NCI-H524 treated with DMSO at 0.1 percent for 48 hours (cell line): ENCODE data around the gene MIOX.

Experiments used
- DNase-seq: peaks from one replicate; lab custom pipeline; 2025; lab: John Stamatoyannopoulos, UW

Gene MIOX

DNA sequence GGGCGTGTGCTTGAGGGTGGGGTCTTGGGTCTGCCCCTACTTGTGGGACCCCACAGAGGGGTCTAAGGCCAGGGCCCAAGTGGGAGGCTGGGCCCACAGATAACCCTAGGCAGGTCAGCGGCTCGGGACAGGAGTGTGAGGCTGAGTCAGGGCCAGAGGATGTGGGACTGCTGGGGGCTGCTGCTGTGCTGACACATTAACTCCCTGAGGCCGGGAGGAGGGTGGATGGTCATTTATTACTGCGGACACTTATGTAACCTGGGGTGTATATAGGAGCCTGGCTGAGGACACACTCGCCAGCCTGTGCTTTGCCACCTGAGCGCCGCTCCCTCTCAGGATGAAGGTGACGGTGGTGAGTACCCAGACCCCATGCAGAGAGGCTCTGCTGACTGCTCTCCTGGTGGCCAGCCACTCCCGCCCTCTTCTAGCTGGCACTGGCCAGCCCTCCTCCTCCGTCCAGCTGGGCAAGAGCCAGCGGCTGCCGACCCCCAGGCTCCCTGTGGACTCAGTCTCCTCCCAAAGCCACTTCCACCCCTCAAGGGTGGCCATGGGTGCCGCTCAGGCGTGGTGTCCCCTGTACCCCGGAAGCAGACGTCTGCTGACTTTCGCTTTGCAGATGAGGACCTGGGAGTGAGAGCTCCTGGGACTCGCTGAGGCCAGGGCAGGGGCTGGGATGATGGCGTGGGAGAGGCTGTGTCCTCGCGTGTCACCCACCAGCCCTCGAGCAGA is at the start of gene MIOX:
TSS of gene MIOX (plus strand) at position 299 of the 729 bp plus-strand sequence. CDS start at position 338, 39 bp downstream.
- DNase-seq, result no peak

DNA sequence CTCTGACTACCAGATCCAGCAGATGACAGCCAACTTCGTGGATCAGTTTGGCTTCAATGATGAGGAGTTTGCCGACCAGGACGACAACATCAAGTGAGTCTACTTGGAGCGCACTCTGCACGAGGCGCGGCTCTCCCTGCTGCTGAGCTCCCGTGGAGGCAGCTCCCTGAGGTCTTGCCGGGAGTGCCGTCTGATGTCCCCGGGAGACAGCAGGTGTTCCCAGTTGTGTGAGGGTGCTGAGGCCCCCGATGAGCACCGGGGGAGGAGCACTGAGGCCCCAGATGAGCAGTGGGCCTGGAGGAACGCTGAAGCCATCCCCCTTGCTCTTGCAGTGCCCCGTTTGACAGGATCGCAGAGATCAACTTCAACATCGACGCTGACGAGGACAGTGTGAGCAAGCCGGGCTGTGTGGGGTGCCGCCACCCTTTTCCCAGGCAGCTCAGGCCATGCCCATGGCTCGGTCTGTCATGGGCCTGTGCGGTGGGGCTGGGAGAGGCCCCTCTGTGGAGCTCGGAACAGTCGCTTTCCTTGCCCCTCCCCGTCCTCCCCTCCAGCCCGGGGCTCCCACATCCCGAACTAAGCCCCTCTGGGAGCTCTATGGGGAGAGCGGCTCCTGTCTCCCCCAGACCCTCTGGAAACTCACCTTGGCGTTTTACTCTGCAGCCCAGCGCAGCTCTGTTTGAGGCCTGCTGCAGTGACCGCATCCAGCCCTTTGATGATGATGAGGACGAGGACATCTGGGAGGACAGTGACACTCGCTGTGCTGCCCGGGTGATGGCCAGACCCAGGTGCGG is 49.0 kb upstream of the MIOX start:
- no peak for DNase-seq

DNA sequence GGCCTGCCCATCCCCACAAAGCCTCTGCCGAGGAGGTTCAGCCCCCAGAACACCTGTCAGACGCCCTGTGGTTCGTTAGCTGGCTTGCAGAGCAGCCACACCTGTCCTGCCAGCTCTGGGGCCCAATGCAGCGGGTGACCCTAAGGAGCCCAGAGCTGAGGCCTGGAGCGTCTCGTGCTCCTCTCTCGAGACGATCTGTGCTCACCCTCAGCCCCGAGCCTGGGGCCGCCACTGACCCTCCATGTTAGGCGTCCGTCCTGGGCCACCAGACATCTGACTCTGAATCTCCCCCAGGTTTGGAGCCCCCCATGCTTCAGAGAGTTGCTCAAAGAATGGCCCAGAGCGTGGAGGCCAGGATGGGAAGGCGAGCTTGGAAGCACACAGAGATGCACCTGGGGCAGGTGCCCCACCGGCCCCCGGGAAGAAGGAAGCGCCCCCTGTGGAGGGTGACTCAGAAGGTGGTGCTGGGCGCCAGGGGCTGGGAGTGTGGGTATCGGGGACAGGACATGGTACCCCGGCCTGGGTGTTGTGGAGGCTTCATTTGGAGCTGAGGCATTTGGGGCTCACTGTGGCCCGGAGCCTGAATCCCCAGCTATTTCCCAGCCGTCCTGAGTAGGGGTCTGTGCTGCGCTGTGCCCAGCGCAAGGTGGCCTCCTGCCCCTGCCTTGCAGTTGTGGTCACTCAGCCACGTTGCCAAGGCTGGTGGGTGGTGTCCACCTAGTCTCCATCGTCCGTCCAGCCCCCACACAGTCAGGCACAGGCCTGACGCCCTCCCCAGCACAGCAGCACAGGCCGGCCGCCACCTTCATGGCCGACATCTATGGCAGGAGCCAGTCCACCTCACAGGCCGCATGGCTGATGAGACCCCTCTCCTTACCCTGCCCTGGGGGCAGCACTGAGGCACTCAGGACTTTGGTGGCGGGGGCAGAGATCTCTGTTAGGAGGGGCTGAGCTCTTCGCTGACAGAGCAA is 48.1 kb upstream of the MIOX start:
- no peak for DNase-seq

DNA sequence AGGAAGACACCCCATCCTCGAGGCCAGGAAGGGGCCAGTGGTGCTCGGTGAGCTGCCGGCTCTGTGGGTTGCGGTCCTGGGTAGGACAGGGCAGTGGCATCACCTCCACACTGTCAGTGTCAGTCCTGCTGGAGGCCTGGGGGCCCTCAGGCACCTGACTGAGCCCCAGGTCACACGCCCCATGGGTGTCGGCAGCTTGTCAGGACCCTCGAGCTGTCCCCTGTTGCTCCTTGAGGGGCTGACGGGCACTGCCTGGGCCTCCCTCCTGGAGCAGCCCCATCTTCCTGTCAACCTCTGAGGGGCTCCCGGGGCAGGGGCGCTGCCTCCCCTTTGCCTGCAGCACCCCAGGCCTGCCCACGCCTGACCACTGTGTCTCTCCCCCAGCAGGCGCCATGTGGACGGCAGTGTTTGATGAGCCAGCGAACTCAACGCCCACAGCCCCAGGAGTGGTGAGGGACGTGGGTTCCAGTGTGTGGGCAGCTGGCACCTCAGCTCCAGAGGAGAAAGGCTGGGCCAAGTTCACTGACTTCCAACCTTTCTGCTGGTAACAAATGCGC is 47.3 kb upstream of the MIOX start:
- DNase-seq, result no peak

DNA sequence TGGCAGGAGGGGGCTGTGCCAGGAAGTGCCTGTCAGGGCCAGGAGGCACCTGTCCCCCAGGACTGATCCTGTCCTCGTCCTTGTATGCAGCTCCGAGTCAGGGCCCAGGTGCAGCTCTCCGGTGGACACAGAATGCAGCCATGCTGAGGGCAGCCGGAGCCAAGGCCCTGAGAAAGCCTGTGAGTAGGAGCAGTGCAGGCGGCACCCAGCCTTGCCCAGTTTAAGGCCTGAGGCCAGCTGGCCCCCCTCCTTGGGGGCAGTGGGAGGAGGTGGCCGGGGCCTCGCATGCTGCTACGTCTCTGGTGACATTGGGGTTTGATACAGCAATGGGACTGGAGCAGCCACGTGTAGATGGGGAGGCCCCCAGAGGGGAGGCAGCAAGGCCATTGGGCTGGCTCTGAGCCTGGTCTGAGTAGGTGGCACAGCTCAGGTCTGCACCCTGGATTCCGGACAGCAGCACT is 46.8 kb upstream of the MIOX start:
- no peak for DNase-seq

DNA sequence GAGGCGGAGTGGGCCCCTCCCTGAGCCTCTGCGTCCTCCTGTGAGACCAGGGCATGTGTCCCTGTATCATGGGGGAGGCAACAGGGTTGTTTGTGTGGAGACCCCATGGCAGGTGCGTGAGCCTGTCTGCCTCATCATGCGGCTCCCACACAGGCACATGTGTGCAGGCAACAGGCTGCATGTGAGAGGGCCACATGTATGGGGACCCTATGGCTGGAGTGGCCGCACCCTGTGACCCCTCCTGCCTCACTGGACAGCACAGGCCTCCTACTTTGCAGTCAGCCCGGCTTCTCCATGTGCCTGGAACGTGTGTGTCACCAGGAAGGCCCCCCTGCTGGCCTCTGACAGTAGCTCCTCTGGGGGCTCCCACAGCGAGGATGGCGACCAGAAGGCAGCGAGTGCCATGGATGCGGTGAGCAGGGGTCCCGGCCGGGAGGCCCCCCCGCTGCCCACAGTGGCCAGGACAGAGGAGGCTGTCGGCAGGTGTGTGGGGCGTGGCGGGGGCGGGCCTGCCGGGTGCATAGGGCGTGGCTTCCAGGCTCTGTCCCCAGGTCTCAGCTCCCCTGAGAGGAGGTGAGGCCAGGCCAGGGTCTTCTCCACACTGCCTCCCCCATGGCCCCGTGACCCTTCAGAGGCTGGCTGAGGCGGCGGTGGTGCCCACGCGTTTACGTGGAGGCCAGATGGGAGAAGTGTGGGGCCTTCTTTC is 46.0 kb upstream of the MIOX start:
- no peak for DNase-seq

DNA sequence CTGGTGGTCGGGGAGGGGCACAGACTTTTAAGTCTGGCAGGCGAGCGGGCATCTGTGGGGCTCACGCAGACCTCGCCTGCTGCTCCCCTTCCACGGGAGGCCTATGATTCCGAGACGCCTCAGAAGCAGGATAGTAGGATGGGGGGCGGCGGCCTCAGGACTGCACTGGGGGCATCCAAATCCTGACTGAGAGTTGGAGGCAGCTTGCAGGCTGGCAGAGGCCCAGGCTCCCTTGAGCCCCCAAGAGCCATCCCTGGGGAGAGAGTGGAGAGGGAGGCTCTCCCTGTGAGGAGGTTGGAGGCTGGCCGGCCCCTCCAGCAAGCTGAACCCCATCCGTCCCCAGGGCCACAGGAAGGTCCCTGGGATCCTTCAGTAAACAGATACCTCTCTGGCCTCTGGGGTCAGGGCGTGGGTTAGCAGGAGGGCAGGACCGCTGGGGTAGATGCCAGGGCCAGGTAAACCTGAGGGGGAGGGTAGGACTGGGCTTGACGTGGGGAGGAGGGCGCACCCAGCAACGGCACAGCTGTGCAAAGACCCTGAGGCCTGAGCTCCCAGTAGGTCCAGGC is 45.1 kb upstream of the MIOX start:
- DNase-seq, result no peak

DNA sequence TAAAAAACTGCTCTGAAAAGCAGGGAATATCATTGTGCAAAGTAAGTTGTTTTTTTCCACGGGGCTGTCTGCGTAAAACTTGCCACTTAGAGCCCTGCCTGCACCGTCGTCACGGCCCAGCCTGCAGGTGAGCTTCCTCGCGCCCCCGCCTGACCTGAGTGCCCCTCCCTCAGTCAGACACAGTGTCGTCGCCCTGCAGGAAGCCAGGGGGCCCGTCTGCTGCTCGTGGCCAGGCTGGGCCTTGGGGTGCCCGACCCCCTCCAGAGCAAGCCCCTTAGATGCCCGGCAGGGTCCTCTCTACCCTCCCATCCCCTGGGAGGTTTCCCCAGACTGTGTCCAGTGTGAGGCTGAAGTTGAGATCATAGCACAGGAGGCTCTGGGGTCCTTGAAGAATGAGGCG is 43.5 kb upstream of the MIOX start:
- DNase-seq, result no peak

DNA sequence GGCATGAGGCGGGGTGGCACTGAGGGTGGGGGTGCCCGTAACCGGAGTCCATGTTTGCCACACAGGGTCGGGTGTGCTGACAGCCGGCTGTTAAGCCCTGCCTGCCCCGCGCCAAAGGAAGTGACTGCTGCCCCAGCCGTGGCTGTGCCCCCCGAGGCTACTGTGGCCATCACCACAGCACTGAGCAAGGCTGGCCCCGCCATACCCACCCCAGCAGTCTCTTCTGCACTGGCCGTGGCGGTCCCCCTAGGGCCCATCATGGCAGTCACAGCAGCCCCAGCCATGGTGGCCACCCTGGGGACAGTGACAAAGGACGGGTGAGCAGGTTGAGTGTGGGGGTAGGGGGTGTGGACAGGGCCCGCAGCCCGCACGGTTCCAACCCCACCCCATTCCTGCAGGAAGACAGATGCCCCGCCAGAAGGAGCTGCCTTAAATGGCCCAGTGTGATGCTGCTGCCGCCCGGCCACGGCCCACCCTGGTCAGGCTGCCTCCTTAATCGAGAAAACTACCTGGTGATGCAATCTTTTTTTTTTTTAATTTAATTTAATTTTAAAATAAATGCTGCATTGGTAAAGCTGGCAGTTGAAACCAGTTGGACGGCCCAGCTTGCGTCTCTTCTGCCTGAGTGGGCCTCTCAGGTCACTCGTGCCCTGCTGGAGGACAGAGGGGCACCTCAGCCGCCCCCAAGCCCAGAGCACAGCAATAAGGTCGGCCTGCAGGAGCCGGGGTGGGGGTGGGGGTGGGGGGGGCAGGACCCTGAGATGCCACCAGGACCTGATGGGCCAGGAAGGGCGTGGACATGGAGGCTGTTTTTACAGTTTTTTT is 42.6 kb upstream of the MIOX start:
- DNase-seq, result no peak

DNA sequence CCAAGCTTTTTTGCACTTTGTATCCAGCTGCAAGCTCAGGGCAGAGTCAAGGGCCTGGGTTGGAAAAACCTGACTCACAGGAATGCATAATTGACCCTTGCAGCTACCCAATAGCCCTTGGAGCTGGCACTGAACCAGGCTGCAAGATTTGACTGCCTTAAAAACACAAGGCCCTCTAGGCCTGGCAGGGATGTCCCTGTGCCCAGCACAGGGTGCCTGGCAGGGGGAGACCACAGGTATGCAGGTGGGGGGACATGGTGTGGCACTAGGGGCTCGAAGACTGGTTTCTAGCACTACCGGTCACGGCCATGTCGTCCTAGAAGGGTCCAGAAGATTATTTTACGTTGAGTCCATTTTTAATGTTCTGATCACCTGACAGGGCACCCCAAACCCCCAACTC is 42.0 kb upstream of the MIOX start:
- DNase-seq, result no peak

DNA sequence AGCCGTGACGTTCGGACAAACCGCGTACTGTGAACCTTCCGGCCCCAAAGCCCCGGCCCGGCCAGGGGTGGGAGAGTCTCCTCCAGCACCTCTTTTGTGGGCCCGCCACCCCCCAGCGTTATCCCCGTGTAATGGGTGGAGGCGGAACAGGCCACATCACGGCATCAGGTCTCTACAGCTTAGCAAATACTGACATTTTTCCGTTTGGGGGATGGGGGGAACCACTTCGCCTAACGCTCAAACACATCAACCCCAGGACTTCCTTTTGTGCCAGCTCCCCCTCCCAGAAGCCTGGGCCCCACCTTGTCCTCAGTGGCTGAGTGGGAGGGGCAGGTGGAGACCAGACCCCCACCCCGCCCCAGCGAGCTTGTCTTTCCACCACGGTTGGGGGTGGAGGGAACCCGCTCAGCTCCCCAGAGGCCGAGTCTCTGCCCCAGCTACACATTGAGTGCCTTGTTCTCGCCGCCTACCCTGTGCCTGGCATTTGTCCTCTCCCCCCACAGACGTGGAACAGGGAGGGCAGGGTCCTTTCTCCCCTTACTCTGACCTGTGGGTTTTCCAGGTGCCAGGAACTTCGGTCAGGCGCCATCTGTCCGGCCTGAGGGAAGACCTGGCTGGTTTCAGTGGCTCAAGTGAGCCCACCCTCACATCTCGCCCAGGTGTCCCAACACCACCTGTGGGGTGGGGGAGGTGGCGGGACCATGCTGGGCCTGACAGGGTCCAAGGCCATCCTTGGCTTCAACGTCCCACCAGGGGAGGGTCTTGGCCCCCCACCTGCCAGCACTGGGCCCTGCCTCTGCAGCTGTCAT is 41.4 kb upstream of the MIOX start:
- DNase-seq, result no peak

DNA sequence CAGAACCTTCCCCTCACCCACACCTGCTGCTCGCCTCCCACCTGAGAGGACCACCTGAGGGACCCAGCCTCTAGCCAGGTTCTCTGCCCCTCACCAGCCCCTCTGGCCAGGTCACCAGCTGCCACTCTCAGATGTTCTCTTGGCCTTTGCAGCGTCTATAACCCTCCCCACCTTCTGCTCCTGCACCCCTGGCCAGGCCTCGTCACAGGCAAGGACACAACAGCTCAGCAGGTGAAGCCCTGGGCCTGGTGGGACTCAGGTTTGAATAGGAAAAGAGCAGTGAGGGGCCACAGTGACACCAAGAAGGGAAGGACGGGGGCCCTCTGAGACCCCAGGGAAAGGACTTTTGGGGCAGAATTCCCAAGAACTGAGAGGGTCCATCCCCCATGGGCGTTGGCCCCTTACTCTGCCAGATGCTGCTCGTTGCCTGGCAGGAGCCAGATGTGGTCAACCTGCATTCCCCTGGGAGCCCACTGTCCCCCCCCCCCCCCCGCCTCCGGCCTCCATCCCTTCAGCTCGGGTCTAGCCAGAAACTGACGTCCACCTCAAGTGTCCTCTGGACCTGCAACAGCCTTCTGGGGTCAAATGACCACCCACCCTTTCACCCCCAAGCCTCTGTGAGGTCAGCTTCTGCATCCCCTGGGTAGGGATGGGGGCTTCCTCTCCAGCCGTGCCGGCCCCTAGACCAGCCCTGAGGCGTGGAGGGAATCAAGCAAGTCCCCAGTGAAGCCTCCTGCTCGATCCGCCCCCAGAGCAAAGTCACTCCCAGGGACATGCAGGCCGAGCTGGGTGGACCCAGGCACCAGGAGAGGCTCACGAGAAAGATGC is 40.6 kb upstream of the MIOX start:
- no peak for DNase-seq

DNA sequence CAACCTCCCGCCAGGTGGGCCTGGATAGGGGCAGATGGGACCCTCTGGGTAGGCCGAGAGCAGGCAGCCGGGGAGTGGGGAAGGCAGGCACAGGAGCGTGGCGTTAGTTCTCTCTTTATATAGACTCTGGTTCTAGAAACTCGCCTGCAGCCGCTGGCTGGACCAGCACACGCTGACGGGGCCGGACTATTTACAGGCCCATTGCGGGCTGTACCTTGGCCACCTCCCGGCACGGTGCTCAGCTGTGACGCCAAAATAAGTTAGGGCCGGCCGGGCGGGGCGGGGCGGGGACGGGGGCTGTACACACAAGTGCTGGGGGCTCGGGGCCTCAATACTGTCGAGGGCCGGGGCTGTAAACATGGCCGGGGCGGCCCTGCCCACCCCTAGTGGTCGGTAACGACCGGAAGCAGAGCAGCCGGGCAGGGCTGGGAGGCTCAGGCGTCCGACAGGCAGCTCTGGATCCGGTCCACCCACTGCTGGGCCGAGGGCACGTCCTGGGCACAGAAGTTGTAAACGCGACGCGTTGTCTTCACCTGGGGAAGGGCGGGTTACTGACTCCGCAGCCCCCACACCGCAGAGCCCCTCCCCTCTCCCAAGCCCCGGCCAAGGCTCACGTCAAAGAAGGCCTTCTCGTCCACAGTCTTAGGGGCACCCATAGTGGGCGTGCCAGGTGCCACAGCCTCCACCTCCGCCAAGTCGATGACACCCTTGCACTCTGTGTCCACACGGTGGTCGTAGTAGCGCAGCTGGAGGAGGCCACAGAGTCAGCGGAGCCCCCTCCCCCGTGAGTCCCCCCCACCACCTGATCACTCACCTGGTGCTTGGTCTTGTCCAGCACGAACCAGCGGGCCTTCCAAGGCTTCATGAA is 39.7 kb upstream of the MIOX start:
- no peak for DNase-seq

DNA sequence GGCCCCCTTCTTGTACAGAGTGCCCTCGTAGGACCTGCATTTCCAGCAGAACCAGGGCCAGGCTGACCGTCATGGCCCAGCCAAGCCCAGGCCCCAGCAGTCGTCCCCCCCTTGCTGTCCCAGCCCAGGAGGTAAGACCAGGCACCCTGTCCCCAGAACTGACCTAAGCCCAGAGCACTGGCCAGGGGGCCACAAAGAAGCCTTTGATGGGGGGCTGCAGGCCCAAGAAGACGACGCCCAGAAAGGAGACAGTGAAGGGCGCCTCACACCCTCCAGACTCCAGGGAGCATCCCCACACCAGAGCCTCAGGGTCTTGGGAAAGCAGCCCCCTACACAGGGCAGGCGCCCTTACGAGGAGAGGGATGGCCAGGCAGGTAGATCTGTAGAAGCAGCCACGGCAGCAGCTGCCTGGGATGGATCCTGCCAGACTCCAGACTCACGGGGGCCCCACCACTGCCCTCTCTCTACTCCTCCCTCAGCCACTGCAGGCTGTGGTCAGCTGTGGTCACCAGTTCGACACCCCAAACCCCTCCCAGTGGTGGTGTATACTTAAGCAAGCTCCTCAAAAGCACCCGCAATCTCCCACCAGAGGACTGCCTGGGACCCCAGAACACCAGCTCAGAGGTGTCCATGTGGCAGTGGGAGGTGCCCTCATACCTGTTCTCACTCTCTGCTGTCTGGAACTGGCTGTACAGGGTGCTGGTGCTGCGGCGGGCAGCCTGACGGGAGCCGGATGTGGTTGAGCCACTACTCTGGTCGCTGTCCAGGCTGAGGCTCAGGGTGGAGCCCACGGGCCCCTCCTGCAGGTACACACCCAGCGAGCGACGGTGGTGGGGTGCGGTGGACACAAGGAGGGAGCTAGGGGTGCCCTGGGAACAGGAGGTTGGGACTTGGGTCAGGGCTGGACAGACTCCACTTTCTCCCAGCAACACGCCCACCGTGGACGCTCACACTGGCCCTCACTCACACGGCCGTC is 38.8 kb upstream of the MIOX start:
- DNase-seq, result no peak

DNA sequence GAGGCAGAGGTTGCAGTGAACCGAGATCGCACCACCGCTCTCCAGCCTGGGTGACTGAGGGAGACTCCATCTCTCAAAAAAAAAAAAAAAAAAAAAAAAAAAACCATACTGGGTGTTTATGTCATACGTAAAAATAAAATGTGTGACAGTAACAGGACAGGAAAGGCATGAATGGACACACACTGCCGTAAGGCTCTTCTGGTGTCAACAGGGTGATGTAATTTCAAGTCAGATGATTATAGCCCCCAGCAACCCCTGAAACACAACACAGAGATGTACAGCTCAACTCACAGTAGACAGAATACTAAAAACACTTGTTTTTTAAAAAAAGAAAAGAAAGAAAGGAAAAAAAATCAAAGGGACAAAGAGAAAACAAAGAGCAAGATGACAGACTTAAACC is 34.0 kb upstream of the MIOX start:
- DNase-seq, result no peak

DNA sequence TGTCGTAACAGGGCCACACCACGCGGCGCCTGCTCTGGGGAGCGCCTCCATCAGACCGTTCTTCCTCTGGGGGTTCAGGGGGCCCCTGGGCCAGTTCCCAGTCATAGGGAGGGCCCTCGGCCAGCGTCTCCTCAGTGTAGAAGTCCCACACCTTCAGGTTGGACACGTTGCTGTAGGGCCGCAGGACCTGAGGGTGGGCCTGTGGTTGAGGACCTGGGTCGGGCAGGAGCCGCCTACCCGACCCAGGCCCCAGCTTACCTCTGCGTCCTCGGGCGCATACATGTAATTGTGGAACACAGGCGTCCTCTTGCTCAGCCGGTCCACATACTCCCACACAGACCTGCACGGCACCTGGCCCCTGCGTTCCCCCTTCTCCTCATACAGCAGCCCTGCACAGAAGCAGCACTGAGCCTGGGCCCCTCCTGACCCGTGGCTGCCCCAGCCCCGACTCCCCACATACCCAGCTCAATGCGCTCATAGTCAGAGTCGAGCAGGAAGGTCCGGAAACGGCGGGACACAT is 32.0 kb upstream of the MIOX start:
- no peak for DNase-seq
